ENCODE results near the gene OR1E1.

GRCh38 chr17:3378321-3378720 is 19.9 kb downstream of the OR1E1 start:
- TF ChIP-seq CTCF (conservative IDR thresholded peaks at IDR 0.05) (no peak), ZFX (IDR thresholded peaks at IDR 0.05) (no peak)

Data from C4-2B (cell line).